HepG2 (cell line): ENCODE results near the gene SEPTIN5. TPM values are rescaled to one million over a fixed set of nuclear protein-coding genes. Genes with fewer than 3 reads are reported as not detected.

ENCODE experiments used
- ATAC-seq: fragments of 200-7000 bp; cut with Tn5 transposase; 3 replicates; pipeline ENCODE4 v1.9.1; 2020; ENCODE audit warnings: mild to moderate bottlenecking, moderate library complexity
- BruUV-seq: library from RNA; stranded (reverse); fragments of 400-500 nt; replicated peaks from 2 replicates; lab custom pipeline; 2021; lab: Mats Ljungman, UMichigan
- CTCF ChIA-PET: fragments of 300-600 bp; formaldehyde crosslinking; extraction: SDS; loops from one replicate; lab custom pipeline; 2021; ENCODE audit warnings: low total read pairs, inconsistent platforms, low intra/inter-chr PET ratio; lab: Yijun Ruan, JAX
- POLR2A ChIA-PET: fragments of 350-600 bp; sonication (Branson Sonifier 250); formaldehyde crosslinking; loops from one replicate; lab custom pipeline; 2020; ENCODE audit warnings: antibody characterized with exemption, inconsistent platforms; lab: Yijun Ruan, JAX
- DNase-seq: peaks from one replicate; pipeline ENCODE4 v3.0.0-alpha.2; 2015; ENCODE audit warnings: low spot score
- FAIRE-seq: peaks from 3 replicates; lab custom pipeline; 2011; peaks lifted over from hg19 to GRCh38; lab: Jason Lieb, UNC
- H2AFZ ChIP-seq: one replicate; pipeline ENCODE4 v1.6.1; 2011; ENCODE audit warnings: low read length, inconsistent platforms
- H3K27ac ChIP-seq: fragments of 300-600 bp; 3 replicates; pipeline ENCODE4 v1.8.0; 2011; ENCODE audit warnings: mixed run types, mild to moderate bottlenecking, mixed read lengths, low read length, inconsistent platforms; ENCODE audit not compliant: insufficient read depth; ENCODE audit errors: extremely low read length
- H3K27me3 ChIP-seq, 2 experiments: fragments of 200-600 bp in 1 of 2; 2 replicates in 1 of 2; 3 replicates in 1 of 2; pipeline versions ENCODE4 v1.6.0 to v1.8.0; 2011; ENCODE audit warnings: low read length in 2 of 2, mild to moderate bottlenecking in 2 of 2, moderate library complexity in 2 of 2, inconsistent platforms in 1 of 2; ENCODE audit not compliant: insufficient read depth in 2 of 2, control insufficient read depth in 1 of 2
- H3K36me3 ChIP-seq, 2 experiments: fragments of 200-600 bp in 1 of 2; replicated peaks in 1 of 2; 2 replicates in 1 of 2; 3 replicates in 1 of 2; pipeline versions ENCODE4 v1.5.1 to v1.8.0; 2011; ENCODE audit warnings: low read length in 2 of 2, inconsistent platforms in 1 of 2; ENCODE audit not compliant: insufficient read depth in 2 of 2, control insufficient read depth in 1 of 2
- H3K4me1 ChIP-seq: 2 replicates; pipeline ENCODE4 v1.5.1; 2012; ENCODE audit warnings: low read length, inconsistent platforms; ENCODE audit not compliant: insufficient read depth
- H3K4me2 ChIP-seq: 2 replicates; pipeline ENCODE4 v1.6.0; 2011; ENCODE audit warnings: low read depth, low read length, inconsistent platforms
- H3K4me3 ChIP-seq, 3 experiments: fragments of 200-600 bp in 1 of 3; sonication (generic), shearing (Covaris generic) in 1 of 3; replicated peaks in 1 of 3; 2 replicates each; pipeline ENCODE4 v1.5.1; 2011 to 2016; ENCODE audit warnings: low read length in 3 of 3, inconsistent platforms in 2 of 3, low read depth in 2 of 3, mild to moderate bottlenecking in 2 of 3, control low read depth in 1 of 3, mixed read lengths in 1 of 3; ENCODE audit not compliant: insufficient read depth in 1 of 3
- H3K79me2 ChIP-seq: one replicate; pipeline ENCODE4 v1.6.1; 2011; ENCODE audit warnings: low read length, inconsistent platforms; ENCODE audit not compliant: insufficient read depth
- H3K9ac ChIP-seq: 2 replicates; pipeline ENCODE4 v1.6.0; 2011; ENCODE audit warnings: mild to moderate bottlenecking, low read depth, low read length, inconsistent platforms; ENCODE audit not compliant: insufficient read depth
- H3K9me3 ChIP-seq: 2 replicates; pipeline ENCODE4 v1.5.1; 2012; ENCODE audit warnings: mild to moderate bottlenecking, low read length
- H4K20me1 ChIP-seq: 2 replicates; pipeline ENCODE4 v1.6.0; 2011; ENCODE audit warnings: inconsistent platforms, mild to moderate bottlenecking, low read length, moderate library complexity; ENCODE audit not compliant: insufficient read depth
- IRX3 ChIP-seq: sonication (generic); formaldehyde crosslinking; IDR thresholded peaks from 2 replicates; pipeline ENCODE4 v1.8.1; 2023; ENCODE audit warnings: mild to moderate bottlenecking, low read depth, missing genetic modification reagents, borderline replicate concordance
- SMAD3 ChIP-seq: sonication (generic); formaldehyde crosslinking; IDR thresholded peaks from 2 replicates; pipeline ENCODE4 v1.4.0; 2020; ENCODE audit warnings: missing genetic modification reagents
- WGBS: methylation state at CpG from one replicate; pipeline ENCODE4 v1.1.6; 2017; ENCODE audit warnings: low lambda C conversion rate; 5-methylcytosine and 5-hydroxymethylcytosine counted together
- in situ Hi-C: cut with HindIII; loops from 2 replicates; pipeline ENCODE4 v1.10.0; 2017; ENCODE audit warnings: low pct_unique_long_range_greater_than_20kb; ENCODE audit not compliant: extremely low pct_ligation_motif_present
- intact Hi-C: fragments of 100-400 bp; cut with micrococcal nuclease; formaldehyde crosslinking; loops from one replicate; pipeline ENCODE4 v1.10.0; 2022; ENCODE audit not compliant: unreplicated experiment
- polyA plus RNA-seq, 8 experiments: library from polyadenylated mRNA; depleted of rRNA in 3 of 8; stranded (reverse) in 7 of 8; unstranded in 1 of 8; fragments of >200 nt; fragmentation: Illumina TruSeq in 4 of 8; extraction: Trizol in 4 of 8; gene quantifications; 2 replicates each; pipeline versions ENCODE4 v1.2.1 to v1.2.3, GENCODE V29; 2011 to 2016; ENCODE audit warnings: low read depth in 4 of 8, missing spikeins in 1 of 8, mixed read lengths in 1 of 8; ENCODE audit not compliant: insufficient read depth in 1 of 8
- total RNA-seq, 5 experiments: library from RNA; depleted of rRNA; stranded (reverse); fragments of >200 nt; fragmentation: Illumina TruSeq; extraction: Trizol; gene quantifications; 2 replicates each; pipeline ENCODE4 v1.2.3, GENCODE V29; 2016; ENCODE audit warnings: low read depth in 1 of 5
- TF ChIP-seq, protein P1 (sequence below): IDR thresholded peaks from 2 replicates; pipeline ENCODE4 v1.6.1; 2016; ENCODE audit warnings: mild to moderate bottlenecking, missing biosample characterization, missing genetic modification reagents
- TF ChIP-seq, protein P2 (sequence below): sonication (generic); formaldehyde crosslinking; IDR thresholded peaks from one replicate; pipeline ENCODE4 v1.5.1; 2020; ENCODE audit warnings: mild to moderate bottlenecking, missing genetic modification reagents; ENCODE audit errors: not compliant biosample characterization

The SEPTIN5 gene
- total and polyA plus RNA-seq, 2 of the 13 experiments (the other 11 are each of a cell fraction or from before 2014, with no cell fraction given), result 0.33 TPM; not detected in 1

DNA sequence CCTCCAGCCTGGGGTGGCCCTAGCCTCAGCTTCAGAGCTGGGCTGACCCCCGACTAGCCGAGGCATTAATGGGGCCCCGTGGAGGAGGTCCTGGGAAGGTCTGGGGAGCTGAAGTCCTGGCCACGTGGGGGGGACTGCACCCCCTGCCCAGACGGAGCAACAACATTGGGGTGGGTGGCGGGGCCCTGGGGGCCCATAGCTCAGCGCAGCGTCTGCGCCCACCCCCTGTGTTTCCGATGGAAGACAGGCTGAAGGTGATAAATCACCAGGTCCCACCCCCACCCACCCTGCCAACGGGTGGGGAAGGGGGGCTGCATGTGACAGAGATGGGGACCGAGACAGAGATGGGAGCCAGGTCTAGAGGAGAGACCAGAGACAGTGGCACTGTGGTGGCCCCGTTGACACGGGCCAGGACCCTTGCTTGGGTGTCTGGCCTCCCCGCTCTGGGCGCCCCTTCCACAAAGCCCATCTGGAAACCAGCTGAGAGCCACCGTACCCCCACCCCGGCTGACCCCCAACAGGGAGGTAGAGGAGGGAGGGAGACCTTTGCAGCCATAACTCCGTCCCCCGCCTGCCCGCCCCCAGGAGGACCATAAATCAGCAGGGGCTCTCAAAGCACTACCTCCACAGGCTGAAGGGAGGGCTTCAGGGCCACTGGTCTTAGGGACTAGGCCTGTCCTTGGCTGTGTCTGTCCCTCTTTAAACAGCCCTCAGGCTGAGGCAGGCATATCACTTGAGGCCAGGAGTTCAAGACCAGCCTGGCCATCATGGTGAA is 17.2 kb downstream of the SEPTIN5 start:
- Histone ChIP-seq H4K20me1 (no peaks in the 10 kb centered on the region), H3K4me3 (peak overlapping the region in 1 of 3 experiments; percentile 61; a peak in 1 of 6 replicates), H3K27me3 (peaks cover 8 to 75% of the 10 kb centered on the region in 2 experiments; a peak in 4 of 5 replicates), H3K27ac (no peak overlapping the region)
- POLR2A ChIA-PET, result interaction anchor here (0.7 to 1.1 kb wide), 2 partner anchors 124 to 210 kb away, joined by 3 read pairs; partner anchors contain the start of genes COMT and TXNRD2
- no CpG with 5 or more reads among the region's 21 CpGs for WGBS
- in situ Hi-C loops (loop anchor here (5.0 kb wide), 1 partner anchor 171 kb away; no protein-coding TSS in a partner anchor), intact Hi-C loops (loop anchor here (2.0 to 5.0 kb wide), 2 partner anchors 51 to 69 kb away; no protein-coding TSS in a partner anchor)
- ATAC-seq (peak; percentile 2; the same call in 2 of the 3 replicates), FAIRE-seq (no peak)
- TF ChIP-seq, protein P1, sequence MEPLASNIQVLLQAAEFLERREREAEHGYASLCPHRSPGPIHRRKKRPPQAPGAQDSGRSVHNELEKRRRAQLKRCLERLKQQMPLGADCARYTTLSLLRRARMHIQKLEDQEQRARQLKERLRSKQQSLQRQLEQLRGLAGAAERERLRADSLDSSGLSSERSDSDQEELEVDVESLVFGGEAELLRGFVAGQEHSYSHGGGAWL (CRISPR knock-in tag), result no peak
- TF ChIP-seq SMAD3 (CRISPR knock-in tag), result no peak
- TF ChIP-seq, protein P2, sequence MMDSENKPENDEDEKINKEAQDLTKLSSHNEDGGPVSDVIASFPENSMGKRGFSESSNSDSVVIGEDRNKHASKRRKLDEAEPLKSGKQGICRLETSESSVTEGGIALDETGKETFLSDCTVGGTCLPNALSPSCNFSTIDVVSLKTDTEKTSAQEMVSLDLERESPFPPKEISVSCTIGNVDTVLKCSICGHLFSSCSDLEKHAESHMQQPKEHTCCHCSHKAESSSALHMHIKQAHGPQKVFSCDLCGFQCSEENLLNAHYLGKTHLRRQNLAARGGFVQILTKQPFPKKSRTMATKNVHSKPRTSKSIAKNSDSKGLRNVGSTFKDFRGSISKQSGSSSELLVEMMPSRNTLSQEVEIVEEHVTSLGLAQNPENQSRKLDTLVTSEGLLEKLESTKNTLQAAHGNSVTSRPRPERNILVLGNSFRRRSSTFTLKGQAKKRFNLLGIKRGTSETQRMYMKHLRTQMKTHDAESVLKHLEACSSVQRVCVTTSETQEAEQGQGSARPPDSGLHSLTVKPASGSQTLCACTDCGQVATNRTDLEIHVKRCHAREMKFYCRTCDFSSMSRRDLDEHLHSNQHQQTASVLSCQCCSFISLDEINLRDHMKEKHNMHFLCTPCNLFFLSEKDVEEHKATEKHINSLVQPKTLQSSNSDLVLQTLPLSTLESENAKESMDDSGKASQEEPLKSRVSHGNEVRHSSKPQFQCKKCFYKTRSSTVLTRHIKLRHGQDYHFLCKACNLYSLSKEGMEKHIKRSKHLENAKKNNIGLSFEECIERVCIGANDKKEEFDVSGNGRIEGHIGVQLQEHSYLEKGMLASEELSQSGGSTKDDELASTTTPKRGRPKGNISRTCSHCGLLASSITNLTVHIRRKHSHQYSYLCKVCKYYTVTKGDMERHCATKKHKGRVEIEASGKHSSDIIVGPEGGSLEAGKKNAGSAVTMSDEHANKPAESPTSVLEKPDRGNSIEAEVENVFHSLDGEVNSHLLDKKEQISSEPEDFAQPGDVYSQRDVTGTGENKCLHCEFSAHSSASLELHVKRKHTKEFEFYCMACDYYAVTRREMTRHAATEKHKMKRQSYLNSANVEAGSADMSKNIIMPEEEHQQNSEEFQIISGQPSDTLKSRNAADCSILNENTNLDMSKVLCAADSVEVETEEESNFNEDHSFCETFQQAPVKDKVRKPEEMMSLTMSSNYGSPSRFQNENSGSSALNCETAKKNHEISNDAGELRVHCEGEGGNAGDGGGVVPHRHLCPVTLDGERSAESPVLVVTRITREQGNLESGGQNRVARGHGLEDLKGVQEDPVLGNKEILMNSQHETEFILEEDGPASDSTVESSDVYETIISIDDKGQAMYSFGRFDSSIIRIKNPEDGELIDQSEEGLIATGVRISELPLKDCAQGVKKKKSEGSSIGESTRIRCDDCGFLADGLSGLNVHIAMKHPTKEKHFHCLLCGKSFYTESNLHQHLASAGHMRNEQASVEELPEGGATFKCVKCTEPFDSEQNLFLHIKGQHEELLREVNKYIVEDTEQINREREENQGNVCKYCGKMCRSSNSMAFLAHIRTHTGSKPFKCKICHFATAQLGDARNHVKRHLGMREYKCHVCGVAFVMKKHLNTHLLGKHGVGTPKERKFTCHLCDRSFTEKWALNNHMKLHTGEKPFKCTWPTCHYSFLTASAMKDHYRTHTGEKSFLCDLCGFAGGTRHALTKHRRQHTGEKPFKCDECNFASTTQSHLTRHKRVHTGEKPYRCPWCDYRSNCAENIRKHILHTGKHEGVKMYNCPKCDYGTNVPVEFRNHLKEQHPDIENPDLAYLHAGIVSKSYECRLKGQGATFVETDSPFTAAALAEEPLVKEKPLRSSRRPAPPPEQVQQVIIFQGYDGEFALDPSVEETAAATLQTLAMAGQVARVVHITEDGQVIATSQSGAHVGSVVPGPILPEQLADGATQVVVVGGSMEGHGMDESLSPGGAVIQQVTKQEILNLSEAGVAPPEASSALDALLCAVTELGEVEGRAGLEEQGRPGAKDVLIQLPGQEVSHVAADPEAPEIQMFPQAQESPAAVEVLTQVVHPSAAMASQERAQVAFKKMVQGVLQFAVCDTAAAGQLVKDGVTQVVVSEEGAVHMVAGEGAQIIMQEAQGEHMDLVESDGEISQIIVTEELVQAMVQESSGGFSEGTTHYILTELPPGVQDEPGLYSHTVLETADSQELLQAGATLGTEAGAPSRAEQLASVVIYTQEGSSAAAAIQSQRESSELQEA (CRISPR knock-in tag), result peak; percentile 3
- TF ChIP-seq IRX3 (CRISPR knock-in tag), result no peak
- TF ChIP-seq, all 625 proteins: peak for 1
- no peaks in the 10 kb centered on the region for H3K9me3 ChIP-seq
- BruUV-seq, result no TSS peak
- no peak overlapping the region for H2AFZ ChIP-seq
- peaks cover 29% of the 10 kb centered on the region for H3K4me1 ChIP-seq
- no peak for DNase-seq
- CTCF ChIA-PET, result interaction anchor here (1.6 to 2.7 kb wide), 3 partner anchors 25 to 178 kb away, joined by 4 to 39 read pairs (median 12); no protein-coding TSS in a partner anchor
- peak overlapping the region; percentile 91; the same call in 1 of the 2 replicates for H3K4me2 ChIP-seq
- no peak overlapping the region for H3K9ac ChIP-seq
- H3K79me2 ChIP-seq, result no peaks in the 10 kb centered on the region
- no peaks in the 10 kb centered on the region for H3K36me3 ChIP-seq
